Stimulated activated CD4-positive, alpha-beta T cell treated with anti-CD3 and anti-CD28 coated beads, Interleukin-1b, Interleukin-23, amount 100 ng/mL, for 24 hours (primary cell): Measurements from ENCODE around the gene GPSM1.
A peak's percentile ranks its signal among the peaks of the same experiment; 100 is the strongest.

Experiments used
- DNase-seq, 4 experiments: peaks; one replicate each; pipeline ENCODE4 v3.0.0-alpha.2; 2020; ENCODE audit warnings: low read depth in 4 of 4, low spot score in 1 of 4

GPSM1 gene

GRCh38 chr9:136358888-136359287 is 31.5 kb downstream of the GPSM1 start:
- DNase-seq, result no peak

DNA sequence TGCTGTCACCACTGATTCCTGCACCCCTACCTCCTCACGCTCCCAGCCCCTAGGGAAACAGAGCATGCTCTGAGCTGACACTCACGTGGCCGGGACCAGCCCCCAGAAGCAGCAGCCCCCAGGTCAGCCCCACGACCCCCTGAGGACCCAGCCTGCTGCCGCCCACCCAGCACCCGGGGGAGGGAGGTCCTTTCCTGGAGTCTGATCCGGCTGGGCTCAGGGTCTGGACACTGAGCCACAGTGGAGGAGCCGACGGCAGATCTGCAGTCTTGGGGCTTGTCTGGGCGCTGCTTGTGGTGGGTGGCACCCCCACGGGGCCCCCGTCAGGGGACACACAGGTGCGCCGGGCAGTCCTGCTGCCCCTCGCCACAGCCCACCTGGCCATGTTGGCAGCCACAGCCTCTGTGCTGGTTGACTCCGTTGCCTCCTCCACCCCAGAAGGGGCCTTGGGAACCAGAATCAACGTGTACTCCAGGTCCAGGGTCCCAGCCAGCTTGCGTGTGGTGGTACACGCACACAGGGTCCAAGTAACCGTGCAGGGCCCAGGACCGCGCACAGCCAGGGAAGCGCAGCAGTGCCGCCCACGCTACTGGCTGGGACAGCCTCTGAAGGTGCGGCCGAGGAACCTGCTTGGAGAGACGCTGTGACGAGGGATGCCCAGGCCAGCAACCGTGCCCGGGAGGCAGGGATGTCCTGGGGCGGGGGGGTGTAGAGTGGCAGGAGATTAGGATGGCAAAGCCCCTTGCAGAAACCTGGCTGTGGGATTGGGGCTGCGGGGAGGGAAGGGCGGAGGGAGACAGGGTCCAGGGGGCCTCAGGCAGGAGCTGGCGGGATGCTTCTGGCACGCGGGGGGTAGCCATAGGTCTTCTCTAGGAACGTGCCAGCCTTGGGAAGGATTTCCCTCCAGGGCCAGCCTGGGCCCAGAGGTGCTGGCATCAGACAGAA is 32.7 kb downstream of the GPSM1 start:
- DNase-seq, result no peak

GRCh38 chr9:136361047-136361753 is 33.9 kb downstream of the GPSM1 start:
- no peak for DNase-seq

DNA sequence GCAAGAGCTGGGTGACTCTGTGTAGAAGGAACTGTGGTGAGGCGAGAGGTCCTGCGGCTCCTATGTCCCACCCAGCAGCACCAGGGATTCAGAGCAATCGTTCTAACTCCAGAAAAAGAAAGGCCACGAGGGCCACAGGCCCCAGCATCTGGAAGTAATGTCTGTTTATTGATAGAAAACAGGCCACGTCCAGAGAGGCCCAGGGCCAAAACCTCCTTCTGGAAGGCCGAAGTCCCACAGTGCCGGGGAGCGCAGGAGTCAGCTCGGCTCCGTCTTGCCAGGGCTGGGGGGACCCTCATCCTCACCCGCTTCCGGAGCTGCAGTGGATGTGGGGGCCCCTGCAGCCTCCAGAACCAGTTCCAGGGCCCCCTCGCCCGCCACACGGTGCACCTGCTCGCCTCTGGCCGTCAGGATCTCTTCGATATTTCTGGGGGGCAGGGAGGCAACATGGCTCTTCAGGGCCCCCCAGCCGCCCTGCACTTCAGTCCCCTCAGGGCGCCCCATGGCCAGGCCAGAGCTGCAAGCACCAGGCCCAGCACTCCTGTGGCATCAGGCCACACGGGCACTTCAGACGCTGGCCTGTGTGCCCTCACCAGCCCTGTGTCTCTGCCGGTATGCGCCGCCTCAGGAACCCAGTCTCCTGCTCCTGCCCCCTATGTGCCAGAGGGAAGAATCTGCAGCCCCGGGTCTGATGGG is 34.6 kb downstream of the GPSM1 start:
- DNase-seq, result no peak

DNA sequence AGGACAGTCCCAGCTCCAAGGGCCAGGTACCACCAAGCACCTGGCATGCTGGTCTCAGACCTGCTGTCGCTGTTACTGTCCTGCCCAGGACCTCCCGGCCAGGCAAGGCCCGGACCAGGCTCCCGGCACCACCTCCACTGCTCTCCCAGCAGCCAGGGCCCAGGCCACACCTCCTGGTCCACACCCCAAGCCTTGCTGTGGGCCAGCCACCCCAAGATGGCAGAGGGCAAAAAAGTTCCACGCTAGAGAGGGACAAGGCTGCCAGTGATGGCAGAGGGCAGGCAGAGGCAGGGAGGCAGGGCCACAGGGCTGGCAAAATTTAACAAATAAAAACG is 35.1 kb downstream of the GPSM1 start:
- no peak for DNase-seq

- peak; percentile 88 to 98 (median 96) for DNase-seq
Observed at GRCh38 chr9:136363106-136363948, 36.0 kb downstream of the GPSM1 start, which contains the start of gene DNLZ. TSS of gene DNLZ (minus strand) at chr9:136363744. CDS start at chr9:136363714, 30 bp downstream.

DNA sequence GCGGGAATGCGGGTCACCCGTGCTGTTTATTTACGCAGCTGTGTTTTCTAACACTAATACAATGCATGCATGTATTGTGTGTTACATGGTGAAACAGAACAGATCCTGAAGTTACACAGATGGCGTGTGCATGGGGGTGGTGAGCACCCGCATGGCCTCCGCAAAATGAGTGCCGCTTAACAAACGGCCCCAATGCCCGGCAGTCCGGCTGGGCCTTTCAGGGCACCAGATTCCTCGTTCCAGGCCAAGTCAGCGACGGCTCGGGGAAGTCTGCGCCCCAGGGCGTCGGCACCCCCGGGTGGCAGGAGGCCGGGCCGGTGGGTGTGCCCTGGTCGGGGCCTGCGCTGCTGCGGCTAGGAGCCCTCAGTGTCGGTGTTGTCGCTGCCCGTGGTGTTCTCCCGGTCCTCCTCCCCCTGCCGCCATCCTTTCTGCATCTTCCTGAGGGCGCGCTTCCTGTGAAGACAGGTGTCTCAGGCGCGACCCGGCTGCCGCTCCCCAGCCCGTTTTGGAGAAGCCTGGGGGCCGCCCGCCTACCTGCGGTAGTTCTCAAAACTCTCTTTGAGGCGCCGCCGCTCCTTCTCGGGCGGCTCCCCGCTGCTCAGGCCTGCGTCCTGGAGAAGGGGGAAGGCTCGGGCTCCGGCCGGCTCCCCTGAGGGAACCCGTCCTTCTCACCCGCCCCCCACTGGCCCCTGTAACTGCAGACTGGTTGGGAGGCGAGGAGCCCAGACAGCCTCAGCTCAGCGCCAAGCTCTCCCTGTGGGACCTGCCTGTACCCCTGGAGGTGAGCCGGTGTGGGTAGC is 36.8 kb downstream of the GPSM1 start:
- DNase-seq, result no peak

DNA sequence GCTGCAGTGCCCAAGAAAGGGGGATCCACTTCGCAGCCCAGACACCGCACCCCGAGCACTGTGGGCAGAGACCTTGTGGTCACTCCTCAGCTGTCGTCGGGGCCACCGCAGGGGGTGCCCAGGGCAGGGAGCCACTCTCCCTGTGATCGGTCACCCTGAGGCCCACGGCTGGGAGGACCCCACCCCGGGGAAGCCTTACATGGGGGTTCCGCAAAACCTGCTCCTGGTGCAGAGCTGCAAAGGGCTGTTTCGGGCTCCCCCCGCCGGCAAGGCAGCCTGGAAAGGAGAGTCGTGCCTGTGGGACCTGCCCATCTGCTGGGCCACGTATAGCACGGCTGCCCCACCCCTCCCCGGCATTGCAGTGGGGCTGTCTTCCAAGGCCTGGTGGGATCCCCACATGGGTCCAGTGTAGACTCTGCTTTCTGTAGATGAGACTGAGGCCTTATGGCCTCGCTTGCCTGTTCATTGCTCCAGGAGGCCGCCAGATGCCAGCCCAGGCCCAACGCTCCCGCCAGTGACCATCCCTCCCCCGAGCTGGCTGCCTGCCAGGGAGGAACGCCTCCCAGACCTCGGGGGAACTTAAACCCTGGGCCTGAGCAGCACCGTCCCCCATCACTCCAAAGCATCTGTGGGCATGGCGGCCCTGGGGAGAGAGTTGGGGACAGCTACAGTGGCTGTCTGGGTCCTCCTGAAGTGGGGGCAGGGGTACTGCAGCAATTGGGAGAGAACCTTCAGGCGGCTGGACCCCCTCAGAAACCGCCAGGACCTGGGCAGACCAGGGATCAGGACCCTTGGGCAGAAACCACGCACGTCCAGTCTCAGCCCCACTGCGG is 37.8 kb downstream of the GPSM1 start:
- DNase-seq, result no peak

DNA sequence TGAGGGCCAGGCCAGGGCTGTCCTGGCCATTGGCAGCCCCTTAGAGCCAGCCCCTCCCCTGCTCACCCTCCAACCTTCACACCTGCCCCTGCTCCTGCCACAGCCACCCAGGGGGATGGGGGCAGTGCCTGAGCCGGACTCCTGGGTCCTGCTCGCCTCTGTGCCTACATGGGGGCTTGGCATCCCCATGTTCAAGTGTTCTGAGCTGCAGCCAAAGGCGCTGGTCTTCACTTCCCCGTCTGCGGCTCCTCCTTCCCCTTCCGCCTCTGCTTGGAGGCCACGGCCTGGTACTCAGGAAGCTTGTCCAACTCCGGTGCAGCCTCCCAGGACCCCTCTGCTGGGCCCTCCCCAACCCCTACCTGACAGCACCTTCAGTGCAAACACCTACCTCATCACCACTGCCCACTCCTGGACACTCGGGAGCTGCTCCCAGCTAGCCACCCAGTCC is 38.5 kb downstream of the GPSM1 start:
- DNase-seq, result no peak

GRCh38 chr9:136366826-136367225 is 39.5 kb downstream of the GPSM1 start:
- no peak for DNase-seq

- DNase-seq, result no peak
Observed at GRCh38 chr9:136367296-136368145, 40.2 kb downstream of the GPSM1 start.

DNA sequence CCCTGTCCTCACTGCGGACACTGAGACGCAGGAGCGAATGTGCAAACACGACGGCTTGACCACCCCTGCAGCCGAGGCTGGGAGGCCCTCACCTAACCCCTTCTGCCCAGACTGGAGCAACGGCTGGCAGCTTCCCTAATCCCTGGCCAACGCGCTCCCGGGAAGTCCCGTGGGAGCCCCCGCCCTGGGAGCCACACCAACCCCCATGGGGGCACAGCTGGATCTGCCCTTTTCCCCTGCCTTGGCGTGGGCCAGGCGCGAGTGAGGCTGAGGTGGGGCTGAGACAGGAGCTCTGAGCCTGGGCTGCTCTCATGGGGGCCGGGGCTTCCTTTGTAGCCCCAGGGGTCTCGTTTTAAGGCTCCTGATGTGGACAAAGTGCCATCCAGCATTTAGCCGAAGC is 40.9 kb downstream of the GPSM1 start:
- no peak for DNase-seq

DNA sequence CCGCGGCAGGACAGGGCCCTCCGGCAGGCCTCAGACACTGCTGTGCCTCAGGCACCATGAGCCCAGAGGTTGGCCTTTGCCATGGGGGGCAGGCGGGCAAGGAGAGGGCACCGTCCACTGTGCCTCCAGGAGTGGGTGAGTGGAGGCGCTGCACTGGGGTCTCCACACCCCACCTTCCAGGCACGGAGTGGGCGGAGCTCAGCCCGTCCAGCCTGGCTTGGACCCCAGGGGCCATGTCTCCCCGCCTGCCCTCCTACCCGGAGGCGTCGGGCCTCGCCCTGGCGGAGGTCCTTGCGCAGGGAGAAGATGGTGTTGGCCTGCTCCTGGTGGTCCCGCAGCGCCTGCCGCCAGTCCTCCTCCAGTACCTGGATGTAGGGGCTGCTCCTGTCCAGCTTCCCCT is 42.7 kb downstream of the GPSM1 start:
- no peak for DNase-seq

- DNase-seq, result no peak
Observed at GRCh38 chr9:136370687-136371532, 43.6 kb downstream of the GPSM1 start.

- DNase-seq, result no peak
Observed at GRCh38 chr9:136371533-136371880, 44.2 kb downstream of the GPSM1 start.

DNA sequence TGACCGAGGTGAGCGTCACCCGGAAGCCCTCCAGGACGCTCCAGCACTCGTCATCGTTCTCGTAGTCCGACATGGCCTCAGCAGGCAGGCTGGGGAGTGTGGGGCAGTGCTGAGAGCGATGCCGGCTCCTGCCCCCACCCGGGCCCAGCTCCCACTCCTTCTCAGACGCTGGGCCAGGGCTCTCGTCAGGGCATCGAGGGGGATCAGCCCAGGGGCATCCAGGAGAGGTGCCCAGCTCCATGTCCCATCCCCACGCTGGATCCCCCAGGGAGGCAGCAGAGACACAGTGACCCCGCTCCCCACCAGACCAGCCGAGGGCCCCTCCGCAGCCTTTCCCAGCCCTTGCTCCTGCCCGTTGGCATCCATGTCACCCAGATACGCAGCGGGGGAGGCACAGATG is 44.7 kb downstream of the GPSM1 start:
- no peak for DNase-seq

DNA sequence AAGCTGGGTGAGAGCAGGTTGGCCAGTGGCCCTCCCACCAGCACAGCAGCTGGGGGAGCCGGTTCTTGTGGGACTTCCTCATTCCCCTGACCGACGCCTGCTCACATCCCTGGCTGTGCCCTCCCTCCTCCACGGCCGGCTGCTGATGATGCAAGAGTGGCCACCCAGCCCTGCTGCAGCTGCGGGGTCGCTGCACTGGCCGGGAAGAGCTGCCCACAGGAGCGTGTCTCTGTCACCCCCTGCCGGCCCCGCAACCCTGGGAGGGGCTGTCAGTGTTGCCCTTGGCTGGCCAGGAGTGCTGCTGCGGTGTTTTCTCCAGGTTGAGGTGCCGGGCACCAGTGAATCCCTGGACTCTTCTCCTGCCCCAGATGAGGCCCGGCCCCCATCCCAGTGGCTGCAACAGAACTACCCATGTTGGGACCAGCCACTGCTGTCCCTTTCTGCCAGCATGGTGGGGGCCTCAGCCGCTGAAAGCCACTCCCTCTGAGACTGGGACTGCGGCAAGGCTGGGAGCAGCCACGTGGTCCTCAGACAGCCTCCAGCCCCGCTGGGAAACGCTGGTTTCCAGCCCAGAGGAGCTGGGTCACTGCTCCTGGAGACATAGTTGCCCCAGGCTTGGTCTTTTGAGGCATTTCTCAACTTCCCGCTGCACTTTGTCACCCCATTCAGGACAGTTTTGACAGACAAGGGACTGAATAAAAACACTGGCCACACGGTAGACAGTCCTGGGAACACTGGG is 45.4 kb downstream of the GPSM1 start:
- DNase-seq, result no peak
